Activated B cell treated with CpG ODN at 0.5 μM for 24 hours (primary cell): ENCODE results near the gene ASTN2. TPM values are rescaled to one million over a fixed set of nuclear protein-coding genes. Genes with fewer than 3 reads are reported as not detected.

ENCODE experiments used
- ATAC-seq: fragments of 200-7000 bp; cut with Tn5 transposase; one replicate; pipeline ENCODE4 v1.10.0; 2021; ENCODE audit warnings: low read depth, mild to moderate bottlenecking, moderate library complexity
- CTCF ChIA-PET: fragments of 350-600 bp; sonication (Branson Sonifier 250); formaldehyde crosslinking; loops from one replicate; lab custom pipeline; 2021; ENCODE audit warnings: antibody characterized with exemption; lab: Charles Lee
- POLR2A ChIA-PET: fragments of 350-600 bp; sonication (Branson Sonifier 250); formaldehyde crosslinking; loops from one replicate; lab custom pipeline; 2021; ENCODE audit warnings: antibody characterized with exemption; lab: Charles Lee
- DNase-seq: peaks from one replicate; pipeline ENCODE4 v3.0.0; 2022
- H3K27ac Mint-ChIP-seq: one replicate; pipeline ENCODE4 v1.8.0; 2020; ENCODE audit warnings: mixed read lengths
- H3K27me3 Mint-ChIP-seq: one replicate; pipeline ENCODE4 v1.8.0; 2021; ENCODE audit warnings: mixed read lengths
- H3K36me3 Mint-ChIP-seq: one replicate; pipeline ENCODE4 v1.8.0; 2021; ENCODE audit warnings: low read depth, mixed read lengths
- H3K4me1 Mint-ChIP-seq: one replicate; pipeline ENCODE4 v1.8.0; 2021; ENCODE audit warnings: mixed read lengths
- H3K4me3 Mint-ChIP-seq: one replicate; pipeline ENCODE4 v1.8.0; 2020; ENCODE audit warnings: mild to moderate bottlenecking, mixed read lengths
- H3K9me3 Mint-ChIP-seq: one replicate; pipeline ENCODE4 v1.8.0; 2020; ENCODE audit warnings: mixed read lengths
- intact Hi-C: fragments of 100-400 bp; cut with micrococcal nuclease; formaldehyde crosslinking; loops from one replicate; pipeline ENCODE4 v1.15.1; 2024
- total RNA-seq: library from RNA; stranded (reverse); gene quantifications from 2 replicates; pipeline ENCODE4 v1.2.3, GENCODE V29; 2022
- TF ChIP-seq, protein P1 (sequence below): fragments of 200-600 bp; IDR thresholded peaks from one replicate; pipeline ENCODE4 v1.8.0; 2022; ENCODE audit warnings: antibody characterized with exemption, mild to moderate bottlenecking

Gene ASTN2
- total RNA-seq, 1 donor from 2014 or later = 2.3 TPM

DNA sequence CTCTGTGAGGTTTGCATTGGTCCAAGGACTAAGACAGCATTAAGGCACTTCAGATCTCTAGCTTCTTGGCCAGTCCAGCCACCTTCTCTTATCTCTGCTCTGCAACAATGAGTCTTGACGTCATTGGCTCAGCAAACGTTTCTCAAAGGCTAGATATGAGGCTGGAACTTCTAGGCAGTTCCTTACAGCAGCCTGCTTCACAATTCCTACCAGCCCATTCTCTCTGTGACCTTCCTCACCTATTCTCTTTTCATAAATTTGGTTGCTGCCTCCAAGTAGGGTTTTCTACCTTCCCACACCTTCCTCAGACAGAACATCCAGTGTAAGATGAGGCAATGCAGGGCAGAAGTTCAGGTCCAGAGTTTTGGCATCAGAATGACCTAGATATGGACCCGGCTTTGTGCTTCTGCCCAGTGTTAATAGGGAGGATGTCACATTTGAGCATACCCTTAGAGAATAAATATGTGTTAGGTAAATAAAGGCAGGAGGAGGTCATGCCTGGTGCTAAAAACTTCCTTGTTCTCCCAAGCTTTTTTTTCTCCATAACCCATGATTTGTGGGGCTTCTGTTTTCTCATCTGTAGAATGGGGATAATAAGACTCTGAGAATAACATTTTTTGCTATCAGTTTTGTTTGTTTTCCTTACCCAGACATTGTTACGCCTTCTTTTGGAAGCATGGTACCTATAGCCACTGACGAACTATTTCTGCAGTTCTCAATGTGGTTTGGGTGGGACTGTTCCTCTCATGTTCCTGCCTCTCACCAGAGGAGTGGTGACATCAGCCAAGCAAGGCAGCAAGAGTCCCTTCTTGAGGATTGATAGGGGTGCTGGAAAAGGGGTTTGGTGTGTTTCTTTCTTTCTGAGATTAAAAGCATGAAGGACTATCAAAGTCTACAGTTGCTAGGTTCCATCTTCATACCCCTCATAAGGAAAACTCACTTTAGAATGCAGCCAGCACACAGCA lies 948.3 kb downstream of the ASTN2 start:
- ChIA-PET POLR2A (interaction anchor here (0.6 kb wide), 1 partner anchor 11 kb away, joined by 3 read pairs; no protein-coding TSS in a partner anchor), CTCF (no interaction called here)
- H3K27ac Mint-ChIP-seq = no peak overlapping the region
- TF ChIP-seq, protein P1, sequence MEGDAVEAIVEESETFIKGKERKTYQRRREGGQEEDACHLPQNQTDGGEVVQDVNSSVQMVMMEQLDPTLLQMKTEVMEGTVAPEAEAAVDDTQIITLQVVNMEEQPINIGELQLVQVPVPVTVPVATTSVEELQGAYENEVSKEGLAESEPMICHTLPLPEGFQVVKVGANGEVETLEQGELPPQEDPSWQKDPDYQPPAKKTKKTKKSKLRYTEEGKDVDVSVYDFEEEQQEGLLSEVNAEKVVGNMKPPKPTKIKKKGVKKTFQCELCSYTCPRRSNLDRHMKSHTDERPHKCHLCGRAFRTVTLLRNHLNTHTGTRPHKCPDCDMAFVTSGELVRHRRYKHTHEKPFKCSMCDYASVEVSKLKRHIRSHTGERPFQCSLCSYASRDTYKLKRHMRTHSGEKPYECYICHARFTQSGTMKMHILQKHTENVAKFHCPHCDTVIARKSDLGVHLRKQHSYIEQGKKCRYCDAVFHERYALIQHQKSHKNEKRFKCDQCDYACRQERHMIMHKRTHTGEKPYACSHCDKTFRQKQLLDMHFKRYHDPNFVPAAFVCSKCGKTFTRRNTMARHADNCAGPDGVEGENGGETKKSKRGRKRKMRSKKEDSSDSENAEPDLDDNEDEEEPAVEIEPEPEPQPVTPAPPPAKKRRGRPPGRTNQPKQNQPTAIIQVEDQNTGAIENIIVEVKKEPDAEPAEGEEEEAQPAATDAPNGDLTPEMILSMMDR = no peak
- DNase-seq (no peak), ATAC-seq (no peak)
- no peaks in the 10 kb centered on the region for H3K36me3 Mint-ChIP-seq
- intact Hi-C loops = no loop called here
- no peaks in the 10 kb centered on the region for H3K4me1 Mint-ChIP-seq
- H3K27me3 Mint-ChIP-seq = no peaks in the 10 kb centered on the region
- H3K9me3 Mint-ChIP-seq = no peaks in the 10 kb centered on the region
- no peak overlapping the region for H3K4me3 Mint-ChIP-seq

DNA sequence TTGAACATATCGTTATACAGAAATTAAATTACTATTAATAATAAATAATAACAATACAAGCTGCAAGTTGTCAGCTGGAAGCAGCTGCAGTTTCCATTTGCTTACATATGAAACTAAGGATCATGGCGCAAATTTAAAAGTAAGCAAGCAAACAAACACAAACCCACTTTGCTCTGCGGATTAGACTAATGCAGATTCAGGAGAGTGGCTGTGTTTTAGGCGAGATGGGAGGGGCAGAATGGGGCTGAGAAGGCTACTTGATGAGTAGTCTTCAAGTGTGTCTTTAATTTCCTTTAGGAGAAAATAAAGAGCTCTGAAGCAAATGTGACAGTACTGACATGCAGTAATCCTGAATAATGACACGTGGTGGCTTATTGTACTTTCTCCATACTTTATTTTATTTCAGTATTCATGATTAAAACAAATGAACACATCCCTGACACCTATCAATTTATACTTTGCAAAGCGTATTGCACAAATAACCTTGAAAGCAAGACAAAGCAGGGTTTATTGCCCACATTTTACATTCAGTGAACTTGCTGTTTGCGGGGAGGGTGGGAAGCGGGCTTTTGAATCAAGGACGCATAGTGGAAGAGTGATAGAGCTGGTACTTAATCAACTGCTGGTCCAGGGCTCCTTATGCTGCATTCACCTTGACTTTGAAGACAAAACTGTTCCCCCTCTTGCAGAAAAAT lies 949.1 kb downstream of the ASTN2 start:
- POLR2A ChIA-PET = no interaction called here
- Mint-ChIP-seq H3K4me3 (no peak overlapping the region), H3K4me1 (no peaks in the 10 kb centered on the region), H3K27ac (no peak overlapping the region), H3K9me3 (no peaks in the 10 kb centered on the region), H3K36me3 (no peaks in the 10 kb centered on the region), H3K27me3 (no peaks in the 10 kb centered on the region)
- CTCF ChIA-PET = no interaction called here
- DNase-seq (no peak), ATAC-seq (no peak)
- intact Hi-C loops = no loop called here
- TF ChIP-seq, protein P1 = no peak

GRCh38 chr9:116464987-116465571 lies 949.8 kb downstream of the ASTN2 start:
- intact Hi-C loops = no loop called here
- H3K27ac Mint-ChIP-seq = no peak overlapping the region
- POLR2A ChIA-PET = no interaction called here
- no peaks in the 10 kb centered on the region for H3K27me3 Mint-ChIP-seq
- TF ChIP-seq, protein P1 = no peak
- CTCF ChIA-PET = no interaction called here
- ATAC-seq (no peak), DNase-seq (no peak)
- H3K4me1 Mint-ChIP-seq = no peaks in the 10 kb centered on the region
- no peak overlapping the region for H3K4me3 Mint-ChIP-seq
- H3K36me3 Mint-ChIP-seq = no peaks in the 10 kb centered on the region
- no peaks in the 10 kb centered on the region for H3K9me3 Mint-ChIP-seq

DNA sequence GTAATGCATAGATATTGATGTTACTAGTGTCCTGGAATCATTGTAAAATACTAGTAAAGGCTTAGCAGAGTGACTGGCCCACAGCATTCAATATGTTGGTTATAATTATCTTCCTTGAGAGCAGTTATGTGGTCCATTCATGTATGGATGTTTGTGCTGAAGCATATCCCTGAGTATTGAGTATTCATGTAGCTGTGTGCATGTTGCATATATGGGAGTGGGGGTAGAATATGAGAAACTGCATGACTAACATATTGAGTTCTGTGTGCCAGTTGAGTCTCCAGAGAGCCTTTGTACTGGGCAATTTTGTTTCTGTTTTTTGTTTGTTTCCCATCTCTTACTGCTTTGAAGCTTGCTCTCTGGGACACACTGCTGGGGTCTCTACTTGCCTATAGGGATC lies 950.4 kb downstream of the ASTN2 start:
- H3K27ac Mint-ChIP-seq = no peak overlapping the region
- no peaks in the 10 kb centered on the region for H3K27me3 Mint-ChIP-seq
- ChIA-PET CTCF (no interaction called here), POLR2A (no interaction called here)
- H3K36me3 Mint-ChIP-seq = no peaks in the 10 kb centered on the region
- H3K9me3 Mint-ChIP-seq = no peaks in the 10 kb centered on the region
- TF ChIP-seq, protein P1 = no peak
- no peak for ATAC-seq
- no peaks in the 10 kb centered on the region for H3K4me1 Mint-ChIP-seq
- no peak for DNase-seq
- intact Hi-C loops = no loop called here
- no peak overlapping the region for H3K4me3 Mint-ChIP-seq

DNA sequence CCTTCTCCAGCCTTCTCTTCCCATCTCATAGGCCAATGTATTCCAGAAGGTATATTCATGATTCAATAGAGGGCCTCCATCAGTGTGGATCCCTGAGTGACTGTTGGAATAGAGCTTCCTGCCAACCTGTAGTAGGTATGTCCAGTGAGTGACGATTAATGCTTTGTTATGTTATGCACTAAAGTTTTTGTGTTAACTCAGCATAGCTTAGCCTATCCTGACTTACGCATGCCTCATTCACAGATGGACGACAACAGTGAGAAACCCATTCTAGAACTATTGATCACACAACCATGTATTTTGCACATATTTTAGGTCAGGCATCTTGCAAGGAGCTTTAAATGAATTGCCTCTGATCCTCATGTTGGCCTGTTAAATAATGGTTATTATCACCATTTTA lies 953.2 kb downstream of the ASTN2 start:
- CTCF ChIA-PET = no interaction called here
- H3K27me3 Mint-ChIP-seq = no peaks in the 10 kb centered on the region
- intact Hi-C loops = no loop called here
- H3K27ac Mint-ChIP-seq = no peak overlapping the region
- H3K4me1 Mint-ChIP-seq = no peaks in the 10 kb centered on the region
- peaks cover 12% of the 10 kb centered on the region for H3K9me3 Mint-ChIP-seq
- ATAC-seq (no peak), DNase-seq (no peak)
- H3K36me3 Mint-ChIP-seq = no peaks in the 10 kb centered on the region
- POLR2A ChIA-PET = no interaction called here
- TF ChIP-seq, protein P1 = no peak
- no peak overlapping the region for H3K4me3 Mint-ChIP-seq
